Esophagus muscularis mucosa (tissue), 4 donors: ENCODE data around the gene AK3. TPM values are rescaled to one million over a fixed set of nuclear protein-coding genes. Genes with fewer than 3 reads are reported as not detected.

Experiments
- DNase-seq: peaks from one replicate; pipeline ENCODE4 v3.0.0-alpha.2; 2017; ENCODE audit errors: extremely low spot score
- H3K27ac ChIP-seq, 4 donors: fragments of 200-600 bp; sonication (generic); replicated peaks in 1 of 4; 1 replicate in 3 of 4; 2 replicates in 1 of 4; pipeline ENCODE4 v1.5.1; 2016 to 2019; ENCODE audit warnings: mild to moderate bottlenecking in 1 of 4
- H3K27me3 ChIP-seq, 4 donors: fragments of 200-600 bp; sonication (generic); one replicate each; pipeline versions ENCODE4 v1.5.1 to v1.6.0; 2016 to 2019
- H3K36me3 ChIP-seq, 4 donors: fragments of 200-600 bp; sonication (generic); one replicate each; pipeline ENCODE4 v1.5.1; 2016 to 2019
- H3K4me1 ChIP-seq, 4 donors: fragments of 200-600 bp; sonication (generic); one replicate each; pipeline ENCODE4 v1.5.1; 2016 to 2019
- H3K4me3 ChIP-seq, 4 donors: fragments of 200-600 bp; sonication (generic); 1 replicate in 2 of 4; 2 replicates in 2 of 4; pipeline ENCODE4 v1.5.1; 2016 to 2019; ENCODE audit warnings: mild to moderate bottlenecking in 4 of 4, moderate library complexity in 1 of 4
- H3K9me3 ChIP-seq, 4 donors: fragments of 200-600 bp; sonication (generic); 1 replicate in 3 of 4; 2 replicates in 1 of 4; pipeline ENCODE4 v1.5.1; 2016 to 2019
- CTCF ChIP-seq, 3 experiments: fragments of 200-600 bp in 2 of 3; fragments of 450-650 bp in 1 of 3; sonication (generic) in 2 of 3; IDR thresholded peaks; one replicate each; pipeline ENCODE4 v1.5.1; 2017 to 2019; ENCODE audit warnings: antibody characterized with exemption in 3 of 3, mild to moderate bottlenecking in 2 of 3, moderate library complexity in 1 of 3
- EP300 ChIP-seq: sonication (generic); formaldehyde crosslinking; IDR thresholded peaks from one replicate; pipeline ENCODE4 v1.6.1; 2017; ENCODE audit warnings: antibody characterized with exemption
- POLR2A ChIP-seq: fragments of 450-650 bp; IDR thresholded peaks from one replicate; pipeline ENCODE4 v1.6.1; 2017; ENCODE audit warnings: antibody characterized with exemption, moderate library complexity, mild to moderate bottlenecking, low read depth
- POLR2AphosphoS5 ChIP-seq, 2 donors: sonication (generic); formaldehyde crosslinking; IDR thresholded peaks; one replicate each; pipeline ENCODE4 v1.6.1; 2017; ENCODE audit warnings: antibody characterized with exemption in 2 of 2
- WGBS: methylation state at CpG from one replicate; pipeline ENCODE4 v1.1.5; 2018; 5-methylcytosine and 5-hydroxymethylcytosine counted together
- intact Hi-C: fragments of 100-400 bp; cut with DNase I; formaldehyde crosslinking; loops from one replicate; pipeline ENCODE4 v1.15.1; 2023
- total RNA-seq, 4 donors: library from RNA; depleted of rRNA; stranded (reverse); fragments of >200 nt; gene quantifications; one replicate each; pipeline versions ENCODE4 v1.1.0 to v1.2.1, GENCODE V29; 2016

AK3 gene
- total RNA-seq, 4 donors from 2014 or later: 90.0 to 129 (median 118) TPM

DNA sequence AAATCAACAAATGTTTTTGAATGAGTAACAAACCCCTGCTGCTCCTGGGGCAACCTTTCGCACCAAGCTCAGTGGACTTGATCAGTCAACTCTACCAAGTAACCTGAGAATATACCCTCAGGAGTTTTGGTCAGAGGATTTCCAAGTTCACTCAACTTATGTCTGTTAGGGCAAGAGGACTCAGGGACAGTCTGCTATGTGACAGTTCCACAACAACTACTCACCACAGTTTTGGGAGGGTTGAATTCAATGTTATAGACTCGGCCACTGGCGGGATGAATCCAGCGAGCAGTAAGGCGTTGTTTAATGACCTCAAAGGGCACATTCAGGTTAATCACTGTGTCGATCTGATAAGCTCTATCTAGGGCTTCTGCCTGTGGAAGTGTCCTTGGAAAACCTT is 22.1 kb downstream of the AK3 start:
- Histone ChIP-seq H3K4me3 (no peak overlapping the region), H3K36me3 (peaks cover 36 to 84% (median 69%) of the 10 kb centered on the region in 4 donors), H3K4me1 (no peaks in the 10 kb centered on the region), H3K9me3 (no peaks in the 10 kb centered on the region), H3K27ac (no peak overlapping the region), H3K27me3 (no peaks in the 10 kb centered on the region)
- no peak for DNase-seq
- TF ChIP-seq POLR2A (no peak), POLR2AphosphoS5 (IDR thresholded peaks at IDR 0.05) (no peak), CTCF (IDR thresholded peaks at IDR 0.05) (no peak), EP300 (no peak)
- intact Hi-C loops: no loop called here
- WGBS: 94% methylated on average over 6 of the region's 6 CpGs

DNA sequence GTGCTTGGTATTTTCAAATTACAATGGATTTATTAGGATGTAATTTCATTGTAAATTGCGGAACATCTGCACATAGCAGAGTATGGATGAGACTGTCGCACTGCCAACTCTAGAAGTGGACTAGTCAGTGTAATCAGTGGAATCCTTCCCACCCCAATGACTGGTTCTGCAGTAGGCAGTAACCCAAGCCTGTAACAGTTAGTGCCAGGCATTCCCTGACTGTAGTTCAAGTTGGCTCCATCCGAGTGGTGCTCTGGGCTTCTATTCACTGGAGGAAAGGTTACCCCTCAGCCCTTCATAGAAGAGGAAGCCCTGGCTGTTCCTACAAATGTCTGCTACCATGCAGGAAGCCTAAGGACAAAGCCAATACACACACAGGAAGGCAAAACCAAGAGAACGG is 23.2 kb downstream of the AK3 start:
- intact Hi-C loops: no loop called here
- no peak overlapping the region for H3K27ac ChIP-seq
- H3K4me3 ChIP-seq: no peak overlapping the region
- DNase-seq: no peak
- H3K36me3 ChIP-seq: peaks cover 36 to 92% (median 77%) of the 10 kb centered on the region in 4 donors
- H3K9me3 ChIP-seq: no peaks in the 10 kb centered on the region
- H3K4me1 ChIP-seq: no peaks in the 10 kb centered on the region
- TF ChIP-seq EP300: no peak
- no peak for TF ChIP-seq CTCF (IDR thresholded peaks at IDR 0.05)
- TF ChIP-seq POLR2AphosphoS5 (IDR thresholded peaks at IDR 0.05): no peak
- no peak for TF ChIP-seq POLR2A
- WGBS: 93% methylated on average over 3 of the region's 4 CpGs
- no peaks in the 10 kb centered on the region for H3K27me3 ChIP-seq

DNA sequence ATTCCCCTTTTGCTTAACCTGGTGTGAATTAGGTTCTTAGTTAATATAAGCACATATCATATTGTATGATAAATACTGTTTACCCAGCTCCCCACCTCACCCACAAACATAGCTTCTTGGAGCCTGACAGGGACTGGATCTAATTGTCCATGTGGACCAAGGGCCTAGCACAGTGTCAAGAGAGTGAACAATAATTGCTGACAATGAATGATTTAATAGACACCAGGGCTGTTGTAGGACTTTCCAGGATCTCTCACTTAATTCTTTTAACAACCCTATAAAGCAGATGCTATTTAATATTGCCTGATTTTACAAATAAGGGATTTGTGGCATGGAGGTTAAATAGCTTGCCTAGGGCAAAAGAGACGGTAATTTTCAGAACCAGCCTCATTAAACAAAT is 24.8 kb downstream of the AK3 start:
- intact Hi-C loops: no loop called here
- peaks cover 36 to 89% (median 72%) of the 10 kb centered on the region in 4 donors for H3K36me3 ChIP-seq
- no peak overlapping the region for H3K27ac ChIP-seq
- H3K27me3 ChIP-seq: no peaks in the 10 kb centered on the region
- no peaks in the 10 kb centered on the region for H3K9me3 ChIP-seq
- no peak for TF ChIP-seq POLR2AphosphoS5 (IDR thresholded peaks at IDR 0.05)
- no peak for DNase-seq
- H3K4me3 ChIP-seq: no peak overlapping the region
- WGBS: 100% methylated on average over 1 of the region's 1 CpG
- no peaks in the 10 kb centered on the region for H3K4me1 ChIP-seq

- Histone ChIP-seq H3K4me3 (no peak overlapping the region), H3K27ac (no peak overlapping the region), H3K27me3 (no peaks in the 10 kb centered on the region), H3K4me1 (peaks cover 0 to 4% (median 2%) of the 10 kb centered on the region in 4 donors), H3K9me3 (no peaks in the 10 kb centered on the region), H3K36me3 (peaks cover 35 to 94% (median 74%) of the 10 kb centered on the region in 4 donors)
- intact Hi-C loops: no loop called here
- DNase-seq: no peak
- TF ChIP-seq POLR2A (no peak), POLR2AphosphoS5 (IDR thresholded peaks at IDR 0.05) (no peak), EP300 (no peak), CTCF (IDR thresholded peaks at IDR 0.05) (no peak)
- 86% methylated on average over 9 of the region's 9 CpGs for WGBS
Observed at GRCh38 chr9:4714266-4715016, 26.6 kb downstream of the AK3 start.

DNA sequence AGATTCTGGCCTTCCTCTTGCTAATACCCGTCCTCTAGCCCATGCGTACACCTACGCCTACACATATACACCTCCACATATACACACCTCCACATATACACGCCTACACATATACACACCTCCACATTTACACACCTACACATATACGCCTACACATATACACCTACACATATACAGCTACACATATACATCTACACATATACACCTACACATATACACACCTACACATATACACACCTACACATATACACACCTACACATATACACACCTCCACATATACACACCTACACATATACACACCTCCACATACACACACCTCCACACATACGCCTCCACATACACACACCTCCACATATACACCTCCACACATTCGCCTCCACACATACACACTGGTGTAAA is 27.2 kb downstream of the AK3 start:
- no peak for DNase-seq
- Histone ChIP-seq H3K27me3 (no peaks in the 10 kb centered on the region), H3K4me3 (no peak overlapping the region), H3K4me1 (peaks cover 0 to 10% (median 5%) of the 10 kb centered on the region in 4 donors), H3K9me3 (no peaks in the 10 kb centered on the region), H3K27ac (no peak overlapping the region), H3K36me3 (peaks cover 32 to 89% (median 68%) of the 10 kb centered on the region in 4 donors)
- 71% methylated on average over 7 of the region's 7 CpGs for WGBS
- TF ChIP-seq CTCF (IDR thresholded peaks at IDR 0.05): no peak
- no peak for TF ChIP-seq POLR2AphosphoS5 (IDR thresholded peaks at IDR 0.05)
- TF ChIP-seq EP300: no peak
- no peak for TF ChIP-seq POLR2A
- intact Hi-C loops: no loop called here
